HPDE6-E6E7 (cell line): Measurements from ENCODE around the gene RANBP1.
"Not testable (repeated sequence)": the region's sequence is repeated elsewhere in the genome, so short reads cannot be mapped to it uniquely, and the experiment has no call there.

Source experiments
- DNase-seq: peaks from one replicate; pipeline ENCODE4 v3.0.0; 2011; ENCODE audit warnings: missing footprints; ENCODE audit errors: extremely low spot score

Gene RANBP1

GRCh38 chr22:20115691-20116375, at the start of gene RANBP1:
TSS of gene RANBP1 (plus strand) at chr22:20116104. CDS start at chr22:20116185, 81 bp downstream.
- DNase-seq: no peak

- DNase-seq: no peak
These were observed 49.1 kb upstream of the RANBP1 start for GRCh38 chr22:20066617-20067383.

GRCh38 chr22:20067384-20067682, 48.6 kb upstream of the RANBP1 start:
- not testable (repeated sequence) for DNase-seq

- DNase-seq: no peak
These were observed 47.3 kb upstream of the RANBP1 start for GRCh38 chr22:20068640-20069039.

- DNase-seq: no peak
These were observed 46.4 kb upstream of the RANBP1 start for GRCh38 chr22:20069331-20070042.

GRCh38 chr22:20071524-20071972, 44.4 kb upstream of the RANBP1 start:
- DNase-seq: no peak

- no peak for DNase-seq
These were observed 39.2 kb upstream of the RANBP1 start for GRCh38 chr22:20076627-20077172.

GRCh38 chr22:20079745-20080444, 36.0 kb upstream of the RANBP1 start, which contains the start of gene DGCR8:
TSS of gene DGCR8 (plus strand) at chr22:20080241. CDS start at chr22:20085964, 5,723 bp downstream.
- peak; percentile 95 for DNase-seq

GRCh38 chr22:20080445-20080775, 35.5 kb upstream of the RANBP1 start:
- peak; percentile 19 for DNase-seq

GRCh38 chr22:20080776-20081654, 34.9 kb upstream of the RANBP1 start:
- DNase-seq: peak; percentile 38

GRCh38 chr22:20083157-20083890, 32.6 kb upstream of the RANBP1 start:
- no peak for DNase-seq

GRCh38 chr22:20083891-20084546, 31.9 kb upstream of the RANBP1 start:
- no peak for DNase-seq

- no peak for DNase-seq
These were observed 31.1 kb upstream of the RANBP1 start for GRCh38 chr22:20084547-20085413.

- no peak for DNase-seq
These were observed 30.3 kb upstream of the RANBP1 start for GRCh38 chr22:20085651-20086050.

GRCh38 chr22:20086101-20086599, 29.8 kb upstream of the RANBP1 start:
- no peak for DNase-seq

- no peak for DNase-seq
These were observed 29.1 kb upstream of the RANBP1 start for GRCh38 chr22:20086763-20087162.

GRCh38 chr22:20087319-20088262, 28.3 kb upstream of the RANBP1 start:
- no peak for DNase-seq
